ENCODE data around the gene ATP6V1A.

The ATP6V1A gene

DNA sequence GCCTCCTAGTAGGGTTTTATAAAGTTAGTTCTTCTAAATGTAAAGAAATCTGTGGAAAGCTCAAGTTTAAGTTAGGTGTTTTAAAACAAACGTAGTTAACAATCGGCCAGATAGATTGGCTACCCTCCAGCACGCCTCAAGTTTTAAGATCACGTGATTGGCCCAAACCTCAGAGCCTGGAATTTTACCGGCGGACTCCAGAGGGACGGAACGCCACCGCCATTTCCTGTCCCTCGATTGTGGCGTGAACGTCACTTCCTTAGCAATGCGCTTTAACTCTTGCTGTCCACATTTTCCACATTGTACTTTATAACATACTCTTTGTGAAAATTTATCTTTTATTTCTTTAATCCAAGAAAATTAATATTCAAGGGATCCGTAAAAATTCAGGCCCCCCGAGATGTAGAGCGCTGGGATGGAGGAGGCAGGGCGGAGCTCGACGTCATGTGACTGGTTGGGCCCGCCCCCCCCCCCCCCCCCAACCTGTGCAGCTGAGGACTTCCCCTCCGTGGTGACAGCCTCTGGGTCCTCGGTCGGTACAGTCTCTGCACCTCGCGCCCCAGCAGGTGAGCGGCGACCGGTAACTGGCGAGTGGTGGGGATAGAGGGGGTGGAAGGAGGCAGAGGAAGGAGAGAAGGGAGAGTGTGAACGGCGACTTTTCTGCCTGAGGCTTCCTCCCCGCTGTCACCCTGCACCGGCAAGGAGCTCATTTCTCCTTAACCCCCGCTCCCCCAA is at the start of gene ATP6V1A:
ATP6V1A (plus strand) TSS at position 488 of the 735 bp plus-strand sequence. CDS start 31,719 bp downstream, outside the sequence.
- DNase-seq: peak; percentile 91 to 94

DNA sequence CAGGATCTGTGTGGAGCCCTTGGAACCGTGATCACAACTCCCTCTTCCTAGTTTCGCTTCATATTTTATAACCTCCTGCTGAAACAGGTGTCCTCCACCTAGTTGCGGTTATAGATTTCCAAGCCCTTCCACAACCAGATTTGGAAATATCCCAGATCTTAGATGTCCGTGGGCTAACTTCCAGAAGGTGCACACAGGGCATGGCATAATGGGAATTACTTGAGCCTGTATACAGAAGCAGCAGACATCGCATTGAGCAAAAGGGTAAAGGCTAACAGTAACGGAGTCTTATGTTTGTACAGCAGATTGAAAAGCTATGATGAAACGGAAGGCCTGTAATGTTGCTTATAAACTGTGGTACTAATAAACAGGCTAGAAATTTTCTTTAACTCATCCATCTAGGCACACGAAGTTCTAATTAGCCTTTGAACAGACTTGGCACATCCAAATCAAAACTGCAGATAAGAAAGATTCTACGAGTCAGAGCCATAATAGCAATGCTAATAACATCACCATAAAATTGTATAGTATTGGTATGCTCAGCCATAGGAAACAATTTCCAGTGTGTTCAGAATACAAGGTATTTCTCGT is 49.2 kb upstream of the ATP6V1A start:
- DNase-seq: peak in 1 of 2 experiments; percentile 7

DNA sequence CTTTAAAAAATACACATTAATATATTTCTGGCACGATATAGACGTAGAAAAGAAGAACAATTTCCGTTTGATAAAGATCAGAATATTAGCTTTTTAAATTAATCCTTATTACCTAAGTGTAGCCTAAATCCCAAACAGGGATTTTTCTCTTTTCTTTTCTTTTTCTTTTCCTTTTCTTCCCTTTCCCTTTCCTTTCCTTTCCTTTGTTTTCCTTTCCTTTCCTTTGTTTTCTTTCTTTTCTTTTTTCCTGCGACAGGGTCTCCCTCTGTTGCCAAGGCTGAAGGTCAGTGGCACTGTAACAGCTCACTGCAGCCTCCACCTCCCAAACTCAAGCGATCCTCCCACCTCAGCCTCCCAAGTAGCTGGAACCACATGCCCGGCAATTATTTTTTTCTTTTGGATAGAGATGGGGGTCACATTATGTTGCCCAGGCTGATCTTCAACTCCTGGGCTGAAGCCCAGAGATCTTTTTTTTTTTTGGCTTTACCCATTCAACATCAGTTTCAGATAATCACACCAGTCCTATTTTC is 48.6 kb upstream of the ATP6V1A start:
- DNase-seq: no peak

DNA sequence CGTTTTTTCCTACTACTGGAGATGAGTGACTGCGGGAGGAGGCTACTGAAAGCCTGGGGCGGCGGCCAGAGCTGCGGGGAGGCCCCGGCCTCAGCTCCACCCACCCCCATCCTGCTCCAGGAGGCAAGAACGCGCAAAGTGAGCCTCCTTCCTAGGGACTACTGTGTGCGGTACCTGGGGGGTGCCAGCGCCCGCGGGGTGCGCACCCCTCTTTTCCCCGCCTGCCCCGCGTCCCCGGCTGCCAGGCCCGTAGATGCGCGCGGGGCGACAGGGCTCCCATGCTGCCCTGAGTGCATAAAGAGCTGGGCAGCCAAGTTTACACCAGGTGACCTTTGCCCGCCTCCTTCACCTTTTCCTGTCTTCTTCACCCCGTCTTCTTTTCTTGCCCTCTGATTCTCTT is 47.9 kb upstream of the ATP6V1A start:
- DNase-seq: no peak

DNA sequence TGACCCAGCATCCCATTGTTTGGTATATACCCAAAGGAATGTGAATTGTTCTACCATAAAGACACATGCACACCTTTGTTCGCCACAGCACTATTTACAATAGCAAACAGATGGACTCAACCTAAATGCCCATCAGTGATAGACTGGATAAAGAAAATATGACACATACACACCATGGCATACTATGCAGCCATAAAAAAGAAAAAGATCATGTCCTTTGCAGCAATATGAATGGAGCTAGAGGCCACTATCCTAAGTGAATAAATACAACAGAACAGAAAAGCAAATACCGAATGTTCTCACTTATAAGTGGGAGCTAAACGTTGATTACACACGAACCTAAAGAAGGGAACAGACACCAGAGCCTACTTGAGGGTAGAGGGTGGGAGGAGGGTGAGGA is 39.0 kb upstream of the ATP6V1A start:
- DNase-seq: no peak

DNA sequence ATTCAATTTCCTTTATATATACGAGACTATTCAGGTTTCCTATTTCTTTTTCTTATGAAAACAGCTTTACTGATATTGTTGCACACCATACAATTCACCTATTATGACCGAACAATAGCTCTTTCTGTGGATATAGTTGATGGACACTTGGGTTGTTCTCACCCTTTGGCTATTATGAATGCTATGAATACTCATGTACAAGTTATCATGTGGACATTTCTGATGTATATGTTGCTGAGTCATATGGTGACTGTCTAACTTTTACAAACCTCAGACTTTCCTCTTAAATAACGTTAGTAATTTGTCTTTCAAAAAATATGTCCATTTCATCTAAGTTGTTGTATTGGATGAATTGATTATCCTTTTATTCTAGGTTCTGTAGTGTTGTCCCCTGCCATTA is 34.7 kb upstream of the ATP6V1A start:
- no peak for DNase-seq

DNA sequence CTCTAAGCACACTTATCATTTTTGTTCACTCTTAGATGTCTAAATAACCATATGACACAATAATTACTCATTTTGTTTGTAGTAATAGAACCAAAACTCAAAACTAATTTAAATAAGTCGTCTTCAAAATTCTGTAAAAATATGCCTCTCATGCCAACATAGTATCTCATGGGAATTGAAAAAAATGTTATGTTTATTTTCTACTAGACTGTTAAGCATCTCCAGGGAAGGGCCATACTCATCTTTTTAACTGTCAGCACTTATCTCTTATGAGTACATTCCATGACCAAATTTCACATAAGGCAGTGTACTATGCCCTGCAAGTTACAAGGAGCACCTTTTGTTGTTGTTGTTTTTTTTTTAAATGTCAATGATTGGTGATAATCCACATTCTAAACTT is 32.1 kb upstream of the ATP6V1A start:
- DNase-seq: no peak

DNA sequence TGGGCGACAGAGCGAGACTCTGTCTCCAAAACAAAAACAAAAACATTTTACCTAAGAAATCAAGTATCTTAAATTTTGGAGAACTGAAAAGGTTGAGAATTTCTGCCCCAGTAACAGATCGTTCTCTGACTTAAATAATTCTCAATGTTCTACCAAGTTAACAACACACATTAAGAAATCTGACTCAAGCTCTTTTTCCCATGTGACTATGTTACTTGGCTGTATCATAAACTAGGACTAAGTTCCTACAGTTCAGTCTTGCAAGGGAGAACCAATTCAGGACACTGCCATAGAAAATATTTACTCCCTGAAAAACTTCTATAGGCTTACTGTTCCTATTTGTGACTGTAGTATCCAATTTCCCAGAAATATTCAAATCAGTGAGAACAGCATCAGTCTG is 29.5 kb upstream of the ATP6V1A start:
- DNase-seq: no peak

DNA sequence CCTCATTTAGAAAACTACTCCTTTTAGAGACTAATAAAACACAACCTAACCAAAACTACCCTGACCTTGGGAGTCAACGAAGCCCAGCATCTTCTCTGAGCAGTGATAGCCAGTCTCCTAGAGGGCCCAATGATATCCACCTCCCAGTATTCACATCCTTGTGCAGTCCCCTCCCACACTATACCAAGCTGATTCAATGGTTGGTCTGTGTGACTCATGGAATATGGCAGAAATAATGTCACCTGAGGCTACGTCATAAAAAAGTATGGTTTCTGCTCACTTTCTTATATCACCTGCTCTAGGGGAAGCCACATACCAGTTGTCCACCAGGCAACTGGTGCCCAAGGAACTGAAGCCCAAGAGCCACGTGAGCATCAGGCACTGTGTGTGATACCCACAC is 29.0 kb upstream of the ATP6V1A start:
- DNase-seq: no peak

DNA sequence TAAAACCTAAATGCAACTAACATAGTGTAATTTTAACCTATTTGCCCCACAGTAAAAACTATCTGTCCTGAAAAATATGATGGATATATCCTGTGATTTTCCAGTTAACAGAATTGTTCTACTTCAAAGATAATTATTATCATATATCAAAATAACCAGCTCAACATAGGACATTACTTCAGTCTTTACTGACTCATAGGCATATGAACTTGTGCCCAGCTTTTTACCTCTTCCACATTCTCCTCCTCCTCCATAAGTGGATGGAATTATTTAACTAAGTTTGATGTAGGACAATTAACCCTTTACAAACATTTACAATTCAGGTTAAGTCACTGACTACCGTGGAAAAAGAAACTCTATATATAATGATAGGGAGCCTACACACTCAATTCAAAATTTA is 27.5 kb upstream of the ATP6V1A start:
- no peak for DNase-seq

DNA sequence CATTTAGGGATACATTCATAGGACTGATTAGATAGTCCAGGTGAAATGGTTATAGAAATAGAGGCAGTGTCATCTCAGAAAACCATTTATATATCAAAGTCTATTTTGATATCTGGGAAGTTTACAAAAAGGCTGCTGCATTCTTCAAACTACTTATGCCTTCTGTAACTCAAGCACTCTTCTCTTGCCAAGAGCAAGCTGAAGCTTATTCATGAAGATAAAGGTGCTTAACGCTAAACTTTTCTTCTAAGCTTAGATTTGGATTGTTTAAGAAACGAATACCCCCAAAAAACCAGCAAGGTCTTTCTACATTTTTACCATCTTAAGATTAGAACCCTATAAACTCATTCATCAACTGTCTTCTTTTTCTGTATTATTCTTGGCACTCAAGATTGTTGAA is 27.1 kb upstream of the ATP6V1A start:
- DNase-seq: no peak

DNA sequence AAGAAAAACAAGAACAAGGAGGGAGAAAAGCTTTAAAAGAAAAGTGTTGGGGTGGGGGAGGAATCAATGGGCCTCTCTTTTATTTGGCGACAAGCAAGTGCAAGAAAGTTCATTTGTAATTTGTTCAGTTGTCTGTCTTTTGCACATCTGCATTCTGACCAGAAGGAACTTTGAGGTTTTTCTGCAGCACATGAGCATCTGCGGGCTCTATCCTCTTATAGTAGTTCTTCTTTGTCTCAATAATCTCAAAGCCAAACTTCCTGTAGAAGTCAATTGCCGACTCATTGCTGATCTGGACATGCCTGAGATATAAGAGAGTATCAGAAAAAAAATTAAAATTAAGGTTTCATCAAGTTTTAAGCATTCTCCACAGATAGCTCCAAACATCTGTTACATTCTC is 25.2 kb upstream of the ATP6V1A start:
- no peak for DNase-seq

DNA sequence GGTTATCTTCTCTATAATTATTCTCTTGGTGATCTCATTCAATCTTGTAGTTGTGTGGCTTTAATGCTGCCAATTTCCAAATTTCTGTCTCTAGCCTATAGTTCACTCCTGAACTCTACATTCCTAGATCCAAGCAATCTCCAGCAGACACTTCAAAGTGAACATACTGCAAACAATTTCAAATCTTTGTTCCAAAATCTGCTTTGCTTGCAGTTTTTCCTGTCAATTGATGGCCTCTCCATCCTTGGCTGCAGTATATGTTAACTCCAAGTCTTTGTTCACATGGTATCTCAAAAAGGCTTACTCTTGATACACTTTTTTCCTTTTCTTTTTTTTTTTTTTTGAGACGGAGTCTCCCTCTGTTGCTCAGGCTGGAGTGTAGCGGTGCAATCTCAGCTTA is 18.2 kb upstream of the ATP6V1A start:
- DNase-seq: no peak

DNA sequence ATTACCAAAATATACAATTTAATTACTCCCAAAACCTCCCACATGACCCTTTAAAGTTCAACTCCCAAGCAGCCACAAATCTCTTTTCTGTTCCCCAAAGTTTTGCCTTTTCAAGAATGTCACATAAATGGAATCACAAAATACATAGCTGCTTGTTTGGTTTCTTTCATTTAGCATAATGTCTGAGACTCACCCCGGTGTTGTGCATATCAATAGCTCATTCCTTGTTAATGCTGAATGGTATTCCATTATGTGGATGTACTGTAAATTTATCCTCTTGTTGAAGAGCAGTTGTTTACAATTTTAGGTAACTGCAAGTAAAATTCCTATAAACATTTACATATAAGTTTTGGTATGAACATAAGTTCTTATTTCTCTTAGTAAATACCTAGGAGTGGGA is 16.3 kb upstream of the ATP6V1A start:
- no peak for DNase-seq

DNA sequence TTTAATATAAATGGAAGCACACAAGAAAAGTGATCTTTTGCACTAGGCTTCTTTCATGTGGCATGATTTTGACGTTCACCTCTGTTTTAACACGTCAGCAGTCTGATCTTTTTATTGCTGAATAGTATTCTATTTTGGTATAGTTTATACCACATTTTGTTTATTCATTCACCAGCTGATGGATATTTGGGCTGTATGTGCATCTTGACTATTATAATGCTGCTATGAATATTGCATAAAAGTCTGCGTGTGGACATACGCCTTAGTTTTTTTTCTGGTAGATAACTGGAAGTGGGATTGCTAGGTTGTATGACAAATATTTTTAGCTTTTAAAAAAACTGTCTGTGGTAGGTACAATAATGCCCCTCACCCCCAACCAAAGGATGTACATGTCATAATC is 15.1 kb upstream of the ATP6V1A start:
- DNase-seq: no peak

DNA sequence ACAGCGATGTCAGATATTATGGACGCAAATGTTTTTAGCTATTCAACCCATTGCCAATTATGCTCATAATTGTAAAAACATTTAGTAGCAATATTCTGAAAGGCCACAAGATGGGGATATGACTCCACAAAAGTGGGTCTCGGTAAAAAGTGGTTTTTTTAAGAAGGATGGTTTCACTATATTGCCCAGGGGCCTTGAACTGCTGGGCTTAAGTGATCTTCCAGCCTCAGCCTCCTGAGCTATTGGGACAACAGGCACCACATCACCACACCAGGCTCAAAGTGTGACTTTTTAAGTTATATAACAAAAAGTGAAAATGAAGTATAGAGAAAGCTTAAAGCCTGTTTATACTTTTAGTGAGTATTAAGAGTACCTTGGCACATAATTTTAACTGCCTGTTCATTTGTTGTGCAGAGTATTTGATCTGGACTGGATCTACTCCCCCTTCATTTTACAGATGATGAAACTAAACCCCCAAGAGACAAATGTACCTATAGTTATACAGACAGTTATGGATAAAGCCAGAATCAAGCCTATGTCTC is 10.2 kb upstream of the ATP6V1A start:
- peak; percentile 10 to 58 for DNase-seq

DNA sequence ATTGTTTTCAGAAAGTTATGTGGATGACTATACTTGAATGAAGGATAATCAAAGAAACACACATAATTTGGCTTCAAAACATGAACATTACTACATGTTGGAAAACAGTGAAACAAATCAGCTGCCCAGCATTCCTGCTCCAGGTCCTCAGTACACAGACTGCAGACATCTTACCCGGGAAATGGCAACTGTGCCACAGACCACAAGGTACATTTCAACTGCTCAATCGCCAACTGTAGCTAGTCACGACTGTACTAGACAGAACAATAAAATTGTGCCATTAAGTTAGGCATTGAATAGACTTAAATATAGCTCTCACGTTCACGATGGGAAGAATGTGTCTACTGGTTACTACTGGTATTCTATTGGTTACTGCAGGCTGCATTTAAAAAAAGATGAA is 5.7 kb upstream of the ATP6V1A start:
- no peak for DNase-seq

DNA sequence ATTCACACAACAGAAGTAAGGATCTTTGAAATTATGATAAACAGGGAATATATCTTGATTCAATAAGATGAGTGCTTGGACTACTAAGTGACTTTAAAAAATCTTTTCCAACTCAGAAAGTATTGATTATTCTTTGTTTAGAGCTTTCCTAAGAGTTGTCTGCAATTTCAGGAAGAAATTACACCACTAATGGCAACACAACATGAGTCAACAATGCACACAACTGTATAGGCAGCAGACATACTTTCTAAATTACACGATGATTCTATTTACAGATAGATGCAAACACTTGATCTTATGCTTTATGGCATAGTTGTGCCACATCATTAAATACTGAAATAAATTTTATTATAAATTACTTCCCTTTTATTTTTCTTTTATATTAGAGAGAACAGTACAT is 5.2 kb upstream of the ATP6V1A start:
- DNase-seq: no peak

DNA sequence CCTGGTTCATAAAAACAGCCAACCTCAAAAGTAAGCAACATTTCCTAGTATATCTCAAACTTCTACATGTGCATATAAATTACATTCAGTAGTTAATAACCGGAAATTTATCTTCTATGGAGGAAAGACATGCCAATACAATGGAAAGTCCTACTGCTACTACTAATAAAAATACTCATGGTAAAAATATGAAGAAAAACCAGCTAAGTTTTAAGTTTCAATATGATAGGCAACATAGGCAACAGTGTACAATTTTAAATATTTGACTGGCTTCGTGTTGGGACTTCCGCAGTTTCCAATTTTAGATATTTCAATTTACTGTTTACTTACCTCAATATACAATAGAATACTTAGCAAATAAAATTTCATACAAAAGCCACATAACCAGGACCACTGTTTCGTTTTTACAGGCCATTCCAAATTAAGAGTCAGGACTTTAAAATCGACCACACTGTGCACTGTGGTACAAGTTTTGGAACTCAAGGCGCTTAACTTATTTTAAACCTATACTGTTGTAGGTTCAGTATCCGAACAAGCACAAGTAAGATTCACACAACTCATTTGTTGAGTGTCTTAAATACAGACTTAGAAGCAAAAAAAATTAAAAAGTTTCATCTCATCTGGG is 3.7 kb upstream of the ATP6V1A start:
- no peak for DNase-seq

DNA sequence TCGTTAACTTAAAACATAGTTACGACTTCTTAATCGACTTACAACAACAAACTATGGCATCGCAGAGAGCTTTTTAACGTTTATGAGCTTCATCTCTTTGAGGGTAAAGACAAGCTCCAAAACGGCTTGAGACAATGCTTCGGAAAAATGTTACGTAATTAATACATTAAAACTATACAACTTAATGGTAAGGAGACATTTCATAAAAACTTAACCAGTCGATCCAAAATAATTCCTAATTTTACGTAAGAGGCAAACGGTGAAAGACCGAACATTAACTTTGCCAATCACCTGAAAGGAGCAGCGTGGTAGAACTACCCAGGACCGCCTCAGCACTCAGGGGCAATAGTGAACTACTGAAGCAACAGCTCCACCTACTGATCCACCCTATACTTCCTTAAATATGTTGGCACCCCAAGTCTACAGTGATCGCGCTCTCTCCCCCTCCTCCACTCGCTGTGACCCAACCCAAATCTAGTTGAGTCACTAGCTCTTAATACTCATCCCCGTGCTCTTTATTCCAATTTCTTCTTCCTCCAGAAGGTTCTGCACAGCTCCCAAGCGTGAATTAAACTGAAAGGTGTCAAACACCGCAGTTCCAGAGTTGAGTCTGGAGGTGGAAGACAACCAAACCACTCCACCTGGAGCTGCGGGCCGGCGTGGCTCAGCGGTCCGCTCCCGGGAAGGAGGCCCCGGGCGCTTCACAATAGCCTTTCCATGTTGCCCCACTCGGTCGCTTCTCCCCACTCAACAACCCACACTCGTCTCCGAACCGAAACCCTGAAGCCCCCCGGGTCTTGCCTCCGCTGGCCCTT is 1.7 kb upstream of the ATP6V1A start:
- DNase-seq: peak; percentile 59 to 91

DNA sequence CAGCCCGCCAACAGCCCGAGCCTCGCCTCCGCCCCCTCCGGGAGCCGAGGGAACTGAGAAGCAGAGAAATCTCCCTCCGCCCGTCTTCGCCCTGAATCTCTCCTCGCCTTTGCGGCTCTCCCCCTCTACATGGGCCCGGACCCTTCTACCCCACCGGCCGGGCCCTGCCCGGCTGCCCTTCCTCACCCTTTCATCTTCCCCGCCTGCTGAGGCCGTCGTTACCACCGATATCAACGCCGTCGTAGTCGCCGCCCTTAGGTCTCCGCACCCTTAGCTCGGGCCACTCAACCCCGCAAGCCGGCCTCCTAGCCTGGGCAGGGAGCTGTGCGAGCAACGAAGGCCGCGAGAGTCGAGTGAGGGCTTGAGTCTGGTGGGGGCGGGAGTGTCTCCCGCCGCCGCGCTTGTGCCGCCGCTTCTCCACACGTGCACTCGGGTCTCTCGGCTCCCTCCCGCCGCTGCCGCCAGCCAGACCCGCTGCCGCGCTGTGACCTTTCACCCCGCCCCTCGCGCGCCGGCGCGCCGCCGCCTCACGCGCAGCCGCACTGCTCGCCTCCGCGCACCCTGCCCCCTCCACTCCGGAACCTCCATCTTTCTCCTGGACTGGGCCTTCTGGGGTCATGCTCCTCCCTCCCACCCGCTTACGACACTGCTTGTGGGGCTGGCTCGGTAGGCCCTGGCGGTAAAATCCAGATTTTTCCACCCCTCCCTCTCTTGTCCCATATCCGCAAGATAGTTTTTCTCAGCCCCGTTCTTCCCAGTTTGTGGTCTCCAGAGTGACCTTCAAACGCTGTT is 883 bp upstream of the ATP6V1A start, which contains the start of gene NAA50:
NAA50 (minus strand) TSS at position 494 of the 792 bp plus-strand sequence; CDS start at position 194, 300 bp downstream.
- peak; percentile 84 to 94 for DNase-seq

Measured in SW 1271 (cell line).